ENCODE results near the gene E2F3.
"Not testable (repeated sequence)": the region's sequence is repeated elsewhere in the genome, so short reads cannot be mapped to it uniquely, and the experiment has no call there.

Gene E2F3

DNA sequence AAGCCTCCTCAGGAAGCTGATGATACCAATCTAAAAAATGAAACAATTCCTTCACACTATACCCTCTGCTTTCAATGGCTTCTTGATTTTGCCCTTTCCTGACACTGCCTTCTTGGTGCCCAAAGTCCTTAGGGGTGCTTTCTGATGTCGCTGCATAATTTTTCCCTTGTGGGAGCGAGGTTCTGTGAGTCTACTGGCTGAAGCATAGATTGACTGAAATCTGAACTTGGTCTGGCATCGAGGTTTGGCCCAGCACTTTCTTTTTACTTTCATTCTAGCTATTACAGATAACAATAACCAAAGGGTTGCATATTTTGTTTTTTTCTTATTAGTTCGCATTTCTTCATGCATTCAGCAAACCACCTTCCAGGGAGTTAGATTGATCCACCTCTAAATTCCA is 65.8 kb downstream of the E2F3 start:
- no peak for DNase-seq (ENCODE audit: low read depth)

GRCh38 chr6:20468209-20468608 is 66.5 kb downstream of the E2F3 start:
- no peak for DNase-seq (ENCODE audit: low read depth)

DNA sequence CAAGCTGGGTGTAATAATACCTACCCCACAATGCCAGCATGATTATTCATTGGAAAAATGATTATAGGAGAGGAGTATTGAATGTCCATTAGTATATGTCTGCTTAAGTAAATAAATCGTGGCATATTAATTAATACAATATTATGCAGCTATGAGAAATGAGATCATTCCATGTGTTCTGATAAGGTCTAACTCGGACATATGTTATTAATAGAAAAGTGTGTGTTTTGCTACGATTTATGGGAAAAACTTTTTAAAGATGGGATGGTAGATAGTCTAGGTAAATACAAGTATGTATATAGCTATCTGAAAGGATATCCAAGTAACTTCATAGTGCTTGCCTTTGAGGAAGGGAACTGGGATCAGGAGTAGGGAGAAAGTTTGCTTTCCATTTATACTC is 71.1 kb downstream of the E2F3 start:
- no peak for DNase-seq (ENCODE audit: low read depth)

GRCh38 chr6:20473518-20473917 is 71.8 kb downstream of the E2F3 start:
- DNase-seq (ENCODE audit: low read depth), result no peak

DNA sequence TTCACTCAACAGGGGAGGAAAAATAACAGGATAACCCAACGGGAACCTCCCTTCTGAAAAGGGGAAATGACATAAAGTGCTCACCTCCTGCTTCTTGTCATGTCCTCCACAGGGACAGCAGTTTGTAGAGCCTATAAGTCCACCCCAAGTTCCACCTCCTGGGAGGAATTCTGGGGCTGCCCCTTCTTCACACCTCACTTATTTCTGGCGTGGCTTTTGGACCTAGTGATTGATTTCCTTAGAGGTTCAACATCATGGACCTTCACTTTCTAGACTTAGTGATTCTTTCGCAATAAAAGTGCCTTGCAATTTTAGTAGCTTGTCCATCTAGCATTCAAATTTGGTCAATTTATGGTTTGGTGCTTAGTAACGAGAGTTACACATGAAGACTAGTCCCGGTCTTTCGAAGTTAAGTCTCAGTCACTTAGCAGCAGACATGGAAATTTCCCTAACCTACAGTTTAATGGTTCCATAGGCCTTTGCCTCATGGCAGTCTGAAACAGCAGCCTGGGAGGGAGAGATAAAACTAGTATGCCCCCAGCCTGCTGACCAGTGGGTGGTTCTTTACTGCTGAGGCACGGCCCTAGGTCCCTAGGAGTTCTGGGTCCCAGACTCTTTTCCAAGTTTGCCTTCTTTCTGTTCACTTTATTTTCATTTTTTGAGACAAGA is 73.3 kb downstream of the E2F3 start:
- no peak for DNase-seq (ENCODE audit: low read depth)

GRCh38 chr6:20476501-20477043 is 74.9 kb downstream of the E2F3 start:
- no peak for DNase-seq (ENCODE audit: low read depth)

GRCh38 chr6:20477485-20477884 is 75.8 kb downstream of the E2F3 start:
- DNase-seq (ENCODE audit: low read depth), result no peak

GRCh38 chr6:20479060-20479459 is 77.4 kb downstream of the E2F3 start:
- no peak for DNase-seq (ENCODE audit: low read depth)

DNA sequence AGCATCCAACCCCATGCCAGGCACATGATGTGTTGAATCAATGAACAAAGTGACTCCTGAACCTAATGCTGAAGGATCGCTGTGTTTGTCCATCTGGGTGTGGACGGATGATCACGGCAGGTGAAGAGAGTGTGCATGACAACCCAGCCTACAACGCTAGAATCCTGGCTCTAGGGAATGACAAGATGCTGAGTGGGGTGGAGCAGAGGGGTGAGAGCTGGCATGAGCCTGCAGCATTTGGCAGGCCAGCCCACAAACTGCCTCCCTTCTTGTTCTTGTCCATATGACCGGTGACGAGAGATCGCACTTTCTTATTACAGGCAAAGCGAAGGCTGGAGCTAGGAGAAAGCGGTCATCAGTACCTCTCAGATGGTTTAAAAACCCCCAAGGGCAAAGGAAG is 77.8 kb downstream of the E2F3 start:
- DNase-seq (ENCODE audit: low read depth), result no peak

DNA sequence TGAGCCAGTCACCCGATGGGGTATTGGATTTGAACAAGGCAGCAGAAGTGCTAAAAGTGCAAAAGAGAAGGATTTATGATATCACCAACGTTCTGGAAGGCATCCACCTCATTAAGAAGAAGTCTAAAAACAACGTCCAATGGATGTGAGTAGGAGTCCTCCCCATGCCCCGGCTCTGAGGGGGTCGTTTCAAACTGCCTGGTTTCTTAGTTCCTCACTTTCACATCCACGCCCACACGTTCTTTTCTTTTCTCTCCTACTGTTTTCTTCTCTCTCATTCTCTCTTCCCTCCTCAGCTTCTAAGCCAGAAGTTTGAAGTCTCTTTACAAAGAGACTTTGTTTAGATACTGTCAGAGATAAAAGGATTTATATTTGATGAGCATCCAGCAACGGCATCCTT is 79.6 kb downstream of the E2F3 start:
- no peak for DNase-seq (ENCODE audit: low read depth)

DNA sequence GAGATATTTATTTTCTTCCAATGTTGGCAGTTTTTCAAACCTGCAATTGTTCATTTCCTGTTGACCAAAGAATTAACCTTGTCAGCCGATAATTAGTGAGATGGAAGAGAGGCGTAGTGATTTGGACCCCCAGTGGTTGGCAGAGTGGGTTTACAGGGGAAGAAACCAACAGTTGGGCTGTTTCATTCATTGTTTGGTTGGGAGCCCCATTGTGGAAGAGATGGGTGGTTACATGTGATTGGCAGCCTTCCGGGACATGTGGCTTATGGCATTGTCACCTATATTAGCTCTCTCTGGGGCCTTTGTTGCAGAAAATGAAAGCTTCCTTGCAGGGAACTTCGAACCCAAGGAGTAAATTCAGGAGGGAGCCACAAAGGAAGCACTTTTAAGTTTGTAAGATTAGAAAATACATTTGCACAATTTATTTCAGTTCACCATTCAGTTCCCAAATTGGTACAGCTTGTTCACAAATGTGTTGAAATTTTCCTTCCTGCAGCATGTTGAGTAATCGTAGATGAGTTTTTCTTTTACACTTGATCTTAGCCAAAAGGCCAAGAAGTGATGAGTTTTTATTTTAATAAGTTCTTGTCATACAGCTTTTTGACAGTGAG is 82.3 kb downstream of the E2F3 start:
- no peak for DNase-seq (ENCODE audit: low read depth)

GRCh38 chr6:20486641-20487040 is 85.0 kb downstream of the E2F3 start:
- DNase-seq (ENCODE audit: low read depth), result no peak

DNA sequence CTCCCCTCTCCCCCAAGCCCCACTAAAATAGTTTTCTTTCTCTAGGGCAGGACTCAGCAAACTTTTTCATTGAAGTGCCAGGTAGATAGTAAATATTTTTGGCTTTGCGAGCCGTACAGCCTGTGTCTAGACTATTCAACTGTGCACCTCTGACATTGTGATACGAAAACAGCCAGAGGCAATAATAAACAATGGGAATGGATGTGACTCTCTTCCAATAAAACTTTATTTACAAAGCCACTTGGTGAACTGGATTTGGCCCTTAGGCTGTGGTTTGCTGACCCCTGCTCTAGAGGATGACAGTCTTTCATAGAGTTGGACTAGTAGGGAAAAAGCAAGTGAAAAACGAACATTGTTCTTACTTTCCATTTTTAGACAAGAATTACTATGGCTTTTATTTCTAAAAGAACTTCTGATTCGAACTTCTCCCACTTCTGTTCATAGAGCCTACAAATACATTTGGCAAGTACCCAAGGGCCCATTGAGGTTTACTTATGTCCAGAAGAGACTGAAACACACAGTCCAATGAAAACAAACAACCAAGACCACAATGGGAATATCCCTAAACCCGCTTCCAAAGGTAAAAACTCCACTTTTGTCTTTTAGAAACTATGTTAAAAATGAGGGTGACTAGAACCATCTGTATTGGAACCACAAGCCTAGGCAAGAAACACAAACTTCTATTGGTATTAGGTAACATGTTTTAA is 86.1 kb downstream of the E2F3 start:
- no peak for DNase-seq (ENCODE audit: low read depth)

- DNase-seq (ENCODE audit: low read depth), result no peak
Measured at GRCh38 chr6:20490591-20490990, 88.9 kb downstream of the E2F3 start.

- no peak for DNase-seq (ENCODE audit: low read depth)
Measured at GRCh38 chr6:20492099-20492498, 90.4 kb downstream of the E2F3 start.

- DNase-seq (ENCODE audit: low read depth), result no peak
Measured at GRCh38 chr6:20497216-20498040, 95.7 kb downstream of the E2F3 start.

- DNase-seq (ENCODE audit: low read depth), result no peak
Measured at GRCh38 chr6:20498041-20498385, 96.3 kb downstream of the E2F3 start.

GRCh38 chr6:20509212-20509611 is 107.5 kb downstream of the E2F3 start:
- DNase-seq (ENCODE audit: low read depth), result no peak

DNA sequence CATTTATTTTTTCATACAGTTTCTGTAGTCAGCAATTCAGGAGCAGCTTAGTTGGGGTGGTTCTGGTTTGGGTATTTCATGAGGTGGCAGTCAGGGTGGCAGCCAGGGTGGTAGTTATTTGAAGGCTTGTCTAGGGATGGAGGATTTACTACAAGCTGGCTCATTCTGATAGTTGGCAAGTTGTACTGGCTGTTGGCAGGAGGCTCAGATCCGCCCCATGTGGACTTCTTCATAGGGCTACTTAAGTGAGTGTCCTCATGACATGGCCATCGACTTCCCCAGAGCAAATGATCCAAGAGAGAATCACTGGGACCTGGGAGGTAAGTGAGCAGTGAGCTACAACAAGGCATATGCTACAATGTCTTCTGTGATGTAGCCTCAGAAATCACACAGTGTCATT is 110.2 kb downstream of the E2F3 start:
- no peak for DNase-seq (ENCODE audit: low read depth)

- DNase-seq (ENCODE audit: low read depth), result not testable (repeated sequence)
Measured at GRCh38 chr6:20525208-20525607, 123.5 kb downstream of the E2F3 start.

DNA sequence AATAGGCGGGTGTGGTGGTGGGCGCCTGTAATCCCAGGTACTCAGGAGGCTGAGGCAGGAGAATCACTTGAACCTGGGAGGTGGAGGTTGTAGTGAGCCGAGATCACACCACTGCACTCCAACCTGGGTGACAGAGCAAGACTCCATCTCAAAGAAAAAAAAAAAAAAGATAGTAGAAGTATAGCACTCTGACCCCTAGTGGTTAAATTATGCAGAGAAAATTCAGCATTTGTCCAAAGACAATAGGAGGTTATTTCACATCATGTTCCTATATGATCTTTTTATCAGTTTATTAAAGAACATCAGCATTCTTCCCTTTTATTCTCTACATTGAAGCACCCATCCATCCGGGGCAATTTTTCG is 127.4 kb downstream of the E2F3 start:
- DNase-seq (ENCODE audit: low read depth), result not testable (repeated sequence)

GRCh38 chr6:20532881-20533280 is 131.2 kb downstream of the E2F3 start:
- DNase-seq (ENCODE audit: low read depth), result no peak
